SK-N-SH (cell line): ENCODE measurements around the gene CLASP1. TPM values are rescaled to one million over a fixed set of nuclear protein-coding genes. Genes with fewer than 3 reads are reported as not detected.

Experiments
- SMC3 ChIP-seq: IDR thresholded peaks from 2 replicates; pipeline ENCODE4 v1.6.1; 2012; ENCODE audit warnings: low read depth, low read length, improper control_type of control experiment
- polyA plus RNA-seq, 3 experiments: library from polyadenylated mRNA; depleted of rRNA; stranded (reverse); fragments of >200 nt; gene quantifications; 2 replicates each; pipeline ENCODE4 v1.2.3, GENCODE V29; 2012
- small RNA-seq, 7 experiments: library from RNA; depleted of rRNA; stranded (forward); fragments of <200 nt; gene quantifications; one replicate each; pipeline ENCODE3, GENCODE V24; 2012
- TF ChIP-seq, protein P1 (sequence below): fragments of 150-350 bp; IDR thresholded peaks from 2 replicates; pipeline ENCODE4 v1.6.1; 2017; ENCODE audit warnings: antibody characterized with exemption, low read length, low read depth, borderline replicate concordance

The CLASP1 gene
- polyA plus RNA-seq, 1 of the 3 experiments (the other 2 are of a cell fraction), result 4.9 TPM

- TF ChIP-seq SMC3, result no peak
- TF ChIP-seq, protein P1, sequence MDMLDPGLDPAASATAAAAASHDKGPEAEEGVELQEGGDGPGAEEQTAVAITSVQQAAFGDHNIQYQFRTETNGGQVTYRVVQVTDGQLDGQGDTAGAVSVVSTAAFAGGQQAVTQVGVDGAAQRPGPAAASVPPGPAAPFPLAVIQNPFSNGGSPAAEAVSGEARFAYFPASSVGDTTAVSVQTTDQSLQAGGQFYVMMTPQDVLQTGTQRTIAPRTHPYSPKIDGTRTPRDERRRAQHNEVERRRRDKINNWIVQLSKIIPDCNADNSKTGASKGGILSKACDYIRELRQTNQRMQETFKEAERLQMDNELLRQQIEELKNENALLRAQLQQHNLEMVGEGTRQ, result no peak
- TF ChIP-seq, all 33 proteins: peak for 0
Observed at GRCh38 chr2:121287956-121288355, 361.3 kb downstream of the CLASP1 start (continued).

Small RNA genes within 50 kb of the gene (small RNA-seq; reads per million reads assigned to genes)
- gene RF00019 (0 reads per million in 7 experiments), gene RNU4ATAC (37.1 to 538 (median 227) reads per million in 7 experiments)

Other genes starting within 250 kb of the CLASP1 start
- not detected in 2 replicates for gene RNU4ATAC, start 118.6 kb downstream of the CLASP1 start, polyA plus RNA-seq (2012; rRNA removed)
- gene NIFK, start 87.4 kb upstream of the CLASP1 start, polyA plus RNA-seq (2012; rRNA removed), result 17.0 and 22.8 TPM in 2 replicates
- 26.1 and 35.1 TPM in 2 replicates for gene TSN, start 106.2 kb upstream of the CLASP1 start, polyA plus RNA-seq (2012; rRNA removed)